COLO668 (cell line): Measurements from ENCODE around the gene MYCN.

Experiments
- DNase-seq: peaks from one replicate; lab custom pipeline; 2025; ENCODE audit not compliant: unreplicated experiment; lab: John Stamatoyannopoulos, UW

MYCN gene

DNA sequence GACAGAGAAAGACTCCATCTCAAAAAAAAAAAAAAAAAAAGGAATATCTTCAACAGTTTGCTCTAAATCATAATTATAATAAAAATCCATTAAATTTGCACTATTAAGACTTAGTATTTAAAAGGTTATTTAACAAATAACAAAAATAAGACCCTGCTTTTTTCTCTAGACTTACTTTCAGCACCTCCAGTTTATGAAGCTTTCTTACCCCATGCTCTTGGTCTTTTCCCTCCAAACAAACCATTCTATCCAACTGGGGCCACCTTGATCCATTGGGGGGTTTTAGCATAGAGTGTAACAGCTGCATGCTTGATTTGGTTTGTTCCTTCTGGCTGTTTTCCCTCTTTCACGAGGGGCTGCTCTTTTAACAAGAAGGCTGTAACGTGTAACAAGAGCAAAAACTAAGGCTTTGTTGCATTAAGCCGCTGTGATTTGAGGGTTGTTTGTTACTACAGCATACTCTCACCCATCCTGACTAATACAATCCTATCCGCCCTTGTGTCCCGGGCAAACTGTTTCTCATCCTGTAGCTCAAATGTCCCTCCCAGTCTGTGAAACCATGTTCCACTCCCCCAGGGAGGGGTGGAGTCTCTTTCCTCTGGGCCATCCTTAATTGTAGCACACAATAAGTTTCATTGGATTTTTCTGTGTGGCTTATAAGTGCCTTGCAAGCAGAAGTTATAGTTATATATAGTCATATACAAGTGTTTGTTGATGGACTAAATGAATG lies 9.6 kb upstream of the MYCN start:
- DNase-seq, result no peak

DNA sequence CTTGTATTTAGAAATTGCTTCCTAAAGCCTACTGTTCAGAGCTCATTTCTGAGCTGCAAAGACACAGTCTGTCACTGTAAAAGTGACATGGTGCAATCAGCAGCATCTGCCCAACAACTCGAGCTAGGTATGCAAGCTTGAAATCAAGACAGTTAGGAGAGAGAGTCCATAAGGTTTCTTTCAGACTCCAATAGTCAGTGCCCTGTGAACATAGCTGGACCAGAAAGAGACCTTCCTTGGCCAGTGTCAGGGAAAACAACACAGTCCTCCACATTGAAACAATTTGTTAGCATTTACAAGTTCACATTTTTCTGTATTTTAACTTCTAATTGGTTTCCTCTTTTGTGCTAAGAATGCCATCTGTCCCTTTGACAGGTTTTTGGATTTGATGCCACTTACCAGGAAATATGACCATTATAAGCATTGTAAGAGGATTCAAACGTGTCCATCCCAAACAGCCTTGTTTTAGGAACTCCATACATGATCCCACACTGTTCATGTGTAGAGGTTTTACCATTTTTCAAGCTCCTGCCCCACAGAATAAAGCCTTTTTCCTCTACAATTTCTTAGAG lies 8.9 kb upstream of the MYCN start:
- DNase-seq, result no peak

DNA sequence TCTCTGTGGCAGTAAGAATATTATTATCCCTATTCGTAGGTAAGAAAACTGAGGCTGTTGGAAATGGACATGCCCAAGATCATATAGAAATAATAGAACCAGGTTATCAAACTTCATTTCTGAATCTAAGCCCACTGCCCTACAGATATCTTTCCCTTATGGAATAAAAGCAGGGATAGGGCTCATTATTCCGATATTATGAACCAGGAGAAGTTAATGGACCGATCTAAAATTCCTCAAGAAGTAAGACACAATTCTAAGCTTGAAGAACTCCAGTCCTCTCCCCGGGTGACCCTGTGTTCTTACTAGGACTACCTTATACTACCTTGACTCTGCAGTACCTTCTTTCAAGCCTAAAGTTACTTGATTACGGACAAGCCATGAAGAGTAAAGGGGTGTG lies 8.4 kb upstream of the MYCN start:
- no peak for DNase-seq

DNA sequence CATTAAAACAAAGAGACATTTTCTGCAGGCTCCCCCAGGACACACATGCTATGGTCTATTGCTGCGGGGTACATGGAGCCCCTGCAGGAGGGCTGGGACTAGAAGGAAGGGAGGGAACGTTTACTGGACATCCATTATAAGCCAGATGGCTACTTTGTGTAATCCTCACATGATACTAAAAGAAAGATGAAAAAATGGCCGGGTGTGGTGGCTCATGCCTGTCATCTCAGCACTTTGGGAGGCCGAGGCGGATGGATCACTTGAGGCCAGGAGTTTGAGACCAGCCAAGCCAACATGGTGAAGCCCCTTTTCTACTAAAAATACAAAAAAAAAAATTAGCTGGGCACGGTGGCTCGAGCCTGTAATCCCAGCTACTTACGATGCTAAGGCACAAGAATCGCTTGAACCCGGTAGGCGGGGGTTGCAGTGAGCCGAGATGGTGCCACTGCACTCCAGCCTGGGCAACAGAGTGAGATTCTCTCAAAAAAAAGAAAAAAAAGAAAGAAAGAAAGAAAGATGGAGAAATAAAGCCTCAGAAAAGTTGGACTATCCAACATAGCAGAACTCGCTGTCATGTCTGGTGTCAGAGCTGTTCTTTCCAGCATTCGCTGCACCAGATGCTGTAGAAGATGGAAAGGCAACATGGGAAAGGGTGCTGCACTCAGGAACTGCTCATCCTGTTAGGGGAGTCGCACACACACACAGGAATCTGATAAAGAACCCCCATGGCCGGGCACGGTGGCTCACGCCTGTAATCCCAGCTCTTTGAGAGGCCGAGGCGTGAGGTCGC lies 7.8 kb upstream of the MYCN start:
- DNase-seq, result no peak

DNA sequence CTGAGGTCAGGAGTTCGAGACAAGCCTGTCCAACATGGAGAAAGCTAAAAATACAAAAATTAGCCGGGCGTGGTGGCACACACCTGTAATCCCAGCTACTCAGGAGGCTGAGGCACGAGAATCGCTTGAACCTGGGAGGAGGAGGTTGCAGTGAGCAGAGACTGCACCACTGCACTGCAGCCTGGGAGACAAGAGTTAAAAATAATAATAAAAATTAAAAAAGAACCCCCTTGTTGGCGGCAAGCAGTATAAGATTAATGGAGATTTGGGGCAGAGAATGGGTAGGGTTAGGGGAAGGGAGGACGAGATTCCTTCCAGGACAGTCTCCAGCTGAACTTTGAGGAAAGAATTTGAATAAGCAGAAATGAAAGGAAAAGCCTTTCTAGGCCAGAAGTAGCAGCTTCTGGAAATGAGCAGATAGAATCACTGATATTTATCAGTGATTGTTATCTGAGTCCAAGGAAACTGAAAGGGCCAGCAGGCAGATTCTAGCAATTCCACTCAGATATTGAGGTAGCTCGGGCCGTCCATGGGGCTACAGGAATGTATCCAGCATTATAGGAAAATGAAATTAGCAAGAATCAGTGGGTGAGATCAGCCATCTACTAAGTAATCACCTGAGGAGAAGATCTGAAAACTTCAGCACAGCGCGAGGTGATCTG lies 7.0 kb upstream of the MYCN start:
- DNase-seq, result no peak

DNA sequence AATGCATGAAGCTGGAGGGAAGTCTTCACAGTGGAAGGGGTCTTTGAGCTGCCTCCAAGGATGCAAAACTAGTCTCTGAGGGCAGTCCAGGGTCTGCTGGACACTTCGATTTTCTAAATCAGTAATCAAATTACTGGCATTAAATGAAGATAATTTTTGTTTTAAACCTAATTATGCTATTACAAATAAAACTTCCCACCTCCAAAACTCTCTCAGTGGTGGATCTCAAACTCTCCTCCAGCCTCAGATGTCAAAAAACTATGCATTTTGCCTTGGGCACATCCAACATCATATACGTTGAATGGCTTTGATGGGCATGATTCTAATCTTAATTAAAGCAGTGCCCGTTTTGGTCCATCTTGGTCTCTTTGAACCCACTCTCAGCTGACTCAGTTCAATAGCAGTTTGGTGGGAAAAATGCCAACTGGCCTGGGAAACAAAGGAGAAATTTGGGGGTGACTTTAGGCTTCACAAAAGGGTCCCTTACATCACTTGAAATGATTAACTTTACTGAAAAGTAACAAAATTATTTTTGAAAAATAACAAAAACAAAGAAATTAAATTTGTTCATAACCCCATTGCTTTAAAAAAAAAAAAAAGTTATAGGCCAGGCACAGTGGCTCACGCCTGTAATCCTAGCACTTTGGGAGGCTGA lies 5.9 kb upstream of the MYCN start:
- no peak for DNase-seq

DNA sequence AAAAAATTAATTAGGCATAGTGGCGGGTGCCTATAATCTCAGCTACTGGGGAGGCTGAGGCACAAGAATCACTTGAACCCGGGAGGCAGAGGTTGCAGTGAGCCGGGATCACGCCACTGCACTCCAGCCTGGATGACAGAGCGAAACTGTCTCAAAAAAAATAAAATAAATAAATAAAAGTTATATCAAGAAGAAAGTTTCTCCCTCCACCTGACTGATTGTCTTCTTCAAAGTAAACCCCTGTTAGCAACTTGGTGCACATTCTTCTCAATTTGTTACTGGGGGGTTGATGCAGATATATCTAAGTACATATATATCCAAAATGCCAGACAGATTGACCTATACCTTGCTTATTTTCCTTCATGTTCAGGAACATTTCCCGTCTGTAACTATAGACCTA lies 5.2 kb upstream of the MYCN start:
- DNase-seq, result no peak

DNA sequence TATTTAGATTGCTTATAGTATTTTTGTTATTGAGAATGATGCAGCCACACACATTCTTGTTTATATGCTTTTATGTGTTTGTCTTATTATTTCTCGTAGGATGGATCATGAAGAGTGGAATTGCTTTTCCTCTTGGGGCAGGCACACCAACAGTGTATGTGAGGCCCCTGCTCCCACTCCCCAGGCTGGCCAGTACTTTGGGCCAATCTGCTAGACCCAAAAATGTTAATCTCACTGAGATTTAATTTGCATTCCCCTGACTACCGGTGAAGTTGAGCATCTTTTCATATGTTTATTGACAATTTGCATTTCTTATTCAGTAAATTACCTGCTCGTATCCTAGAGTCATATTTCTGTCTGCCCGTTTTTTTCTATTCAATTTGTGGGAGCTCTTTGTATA lies 4.7 kb upstream of the MYCN start:
- no peak for DNase-seq

DNA sequence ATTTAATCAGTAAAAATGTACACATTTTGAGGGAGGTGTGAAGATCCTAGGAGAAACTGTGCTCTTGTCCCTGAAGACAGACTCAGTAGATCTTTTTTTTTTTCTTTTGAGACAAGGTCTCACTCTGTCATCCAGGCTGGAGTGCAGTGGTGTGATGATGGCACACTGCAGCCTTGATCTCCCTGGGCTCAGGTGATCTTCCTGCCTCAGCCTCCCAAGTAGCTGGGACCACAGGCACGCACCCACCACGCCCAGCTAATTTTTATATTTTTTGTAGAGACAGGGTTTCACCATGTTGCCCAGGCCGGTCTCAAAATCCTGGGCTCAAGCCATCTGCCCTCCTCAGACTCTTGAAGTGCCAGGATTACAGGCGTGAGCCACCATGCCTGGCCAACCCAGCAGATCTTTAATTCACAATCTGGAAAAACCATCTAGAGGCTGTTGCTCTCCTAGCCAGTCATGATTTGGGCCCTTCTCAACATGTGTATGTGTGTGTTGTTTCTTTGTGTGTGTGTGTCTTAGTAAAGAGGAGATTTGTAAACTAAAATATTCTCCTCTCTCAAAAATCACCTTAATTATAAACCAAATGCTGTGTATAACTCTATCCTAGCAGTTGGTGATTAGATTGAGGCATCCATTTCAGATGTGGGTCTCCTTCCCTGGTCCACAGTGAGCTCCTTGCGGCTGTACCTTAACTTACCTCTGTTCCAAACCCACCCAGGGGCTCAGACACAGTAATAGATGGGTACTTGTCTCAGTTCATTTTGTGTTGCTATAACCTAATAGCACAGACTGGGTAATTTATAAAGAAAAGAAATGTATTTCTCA lies 3.9 kb upstream of the MYCN start:
- DNase-seq, result no peak

DNA sequence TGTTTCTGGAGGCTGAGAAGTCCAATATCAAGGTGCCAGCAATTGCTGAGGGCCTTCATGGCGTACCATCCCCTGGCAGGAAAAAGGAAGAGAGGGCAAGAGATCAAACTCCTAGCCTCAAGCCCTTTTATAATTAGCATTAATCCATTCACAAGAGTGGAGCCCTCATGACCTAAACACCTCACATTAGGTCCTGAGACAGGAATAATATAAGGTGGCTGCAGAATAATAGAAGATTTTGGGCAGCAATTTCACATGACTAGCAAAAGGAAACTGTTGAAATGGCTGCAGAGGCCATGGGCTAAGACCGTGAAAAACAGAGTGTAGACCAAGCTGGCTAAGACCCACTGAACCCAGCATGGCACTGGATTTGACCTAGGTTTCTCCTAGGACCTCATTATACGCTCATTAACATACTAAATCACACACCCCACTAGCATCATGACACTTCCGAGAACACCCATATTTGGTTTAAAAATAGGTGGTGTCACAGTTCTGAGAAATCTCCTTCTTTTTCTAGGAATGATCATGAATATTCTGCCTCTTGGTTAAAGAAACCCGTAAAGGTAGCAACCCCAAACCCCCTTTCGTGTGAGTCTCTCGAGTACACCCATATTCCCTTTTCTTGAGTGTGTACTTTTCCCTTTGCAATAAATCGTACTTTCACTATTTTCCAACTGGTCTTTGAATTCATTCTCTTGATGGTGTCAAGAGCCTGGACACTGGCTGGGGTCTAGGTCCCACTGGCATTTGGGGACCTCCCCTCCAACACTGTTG lies 3.1 kb upstream of the MYCN start:
- DNase-seq, result no peak

DNA sequence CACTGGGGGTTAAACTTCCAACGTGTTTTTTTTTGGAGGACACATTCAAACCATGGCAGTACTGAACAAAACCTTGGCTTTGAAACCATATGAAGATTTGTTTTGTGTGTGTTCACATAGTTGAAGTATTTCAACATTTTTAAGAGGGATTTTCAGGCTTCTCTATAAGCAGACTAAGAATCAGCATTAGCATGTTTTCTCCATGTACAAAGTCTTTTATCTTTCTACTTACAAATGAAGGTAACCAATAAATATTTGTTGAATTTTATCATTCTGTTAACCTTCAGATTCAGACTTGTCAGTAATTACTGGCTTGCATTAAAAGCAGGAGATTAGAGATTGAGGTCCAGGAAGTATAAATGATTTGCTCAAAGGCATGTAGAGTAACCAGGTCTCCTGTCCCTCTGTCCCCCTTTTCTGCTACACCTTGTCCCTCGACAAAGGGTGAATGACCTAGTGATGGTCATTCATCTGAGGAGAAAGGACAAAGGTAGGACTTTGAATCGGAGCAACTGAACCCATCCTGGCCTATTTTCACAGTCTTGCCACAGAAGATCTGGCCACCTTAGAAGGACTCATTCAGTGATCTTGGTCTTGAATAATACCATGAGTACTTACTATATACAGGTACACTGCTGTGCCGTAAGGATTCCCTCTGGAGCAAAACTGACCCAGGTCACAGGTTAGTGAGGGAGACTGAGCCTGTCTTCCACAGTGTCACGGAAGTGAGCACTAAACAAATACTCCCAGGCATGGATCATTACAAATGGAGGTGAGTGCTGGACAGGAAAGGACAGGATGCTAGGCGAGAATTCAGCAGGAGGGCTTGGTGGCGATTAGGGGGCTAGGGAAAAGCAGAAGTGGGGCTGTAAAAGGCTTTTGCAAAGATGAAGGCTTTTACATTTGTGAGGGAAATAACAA lies 2.2 kb upstream of the MYCN start:
- no peak for DNase-seq

DNA sequence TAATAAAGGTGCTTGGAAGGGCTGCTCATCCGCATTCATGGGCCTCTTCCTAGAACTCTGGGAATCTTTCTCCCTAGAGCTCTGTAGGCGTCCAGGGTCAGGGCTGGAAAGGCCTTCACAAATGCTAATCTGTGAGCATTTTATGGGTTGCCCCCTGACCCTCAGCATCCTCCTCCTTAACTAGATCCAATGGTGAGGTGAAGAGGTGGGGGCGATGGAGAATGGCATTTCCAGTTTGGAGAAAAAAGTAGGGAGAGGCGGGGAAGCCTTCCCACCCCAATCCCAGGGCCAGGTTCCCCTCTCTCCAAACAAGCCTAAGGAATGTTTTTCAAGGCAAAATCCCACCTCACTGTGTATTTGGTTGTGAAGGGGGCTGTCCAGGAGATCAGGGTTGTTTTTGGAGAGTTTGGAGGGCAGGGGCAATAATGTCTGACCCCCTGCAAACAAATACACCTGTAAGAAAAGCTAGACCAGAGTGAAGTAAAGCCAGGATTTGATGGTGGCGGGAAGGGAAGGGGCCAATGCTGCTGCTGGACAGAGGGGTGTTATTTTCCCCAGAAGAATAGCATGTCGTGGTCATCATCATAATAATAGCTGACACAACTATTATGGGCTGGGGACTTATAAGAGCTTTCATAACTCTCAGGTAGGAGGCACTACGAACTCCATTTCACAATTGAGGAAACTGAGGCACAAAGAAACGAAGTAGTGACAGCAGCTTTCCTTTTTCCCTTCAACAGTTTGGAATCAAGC lies 1.4 kb upstream of the MYCN start:
- DNase-seq, result no peak

DNA sequence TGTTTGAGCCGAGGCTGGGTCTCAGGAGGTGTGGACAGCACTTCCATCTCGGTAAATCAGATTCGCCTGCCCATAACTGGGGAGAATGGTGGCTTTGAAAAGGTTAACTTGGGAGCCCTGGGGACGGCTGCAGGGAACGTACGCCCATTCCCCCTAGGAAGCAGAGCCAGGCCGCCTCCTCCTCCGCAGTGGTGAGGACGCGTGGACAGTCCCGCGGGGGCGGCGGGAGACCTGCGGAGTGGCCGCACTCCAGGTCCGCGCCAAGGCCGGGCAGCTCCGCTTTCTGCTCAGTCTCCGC lies 845 bp upstream of the MYCN start:
- no peak for DNase-seq

DNA sequence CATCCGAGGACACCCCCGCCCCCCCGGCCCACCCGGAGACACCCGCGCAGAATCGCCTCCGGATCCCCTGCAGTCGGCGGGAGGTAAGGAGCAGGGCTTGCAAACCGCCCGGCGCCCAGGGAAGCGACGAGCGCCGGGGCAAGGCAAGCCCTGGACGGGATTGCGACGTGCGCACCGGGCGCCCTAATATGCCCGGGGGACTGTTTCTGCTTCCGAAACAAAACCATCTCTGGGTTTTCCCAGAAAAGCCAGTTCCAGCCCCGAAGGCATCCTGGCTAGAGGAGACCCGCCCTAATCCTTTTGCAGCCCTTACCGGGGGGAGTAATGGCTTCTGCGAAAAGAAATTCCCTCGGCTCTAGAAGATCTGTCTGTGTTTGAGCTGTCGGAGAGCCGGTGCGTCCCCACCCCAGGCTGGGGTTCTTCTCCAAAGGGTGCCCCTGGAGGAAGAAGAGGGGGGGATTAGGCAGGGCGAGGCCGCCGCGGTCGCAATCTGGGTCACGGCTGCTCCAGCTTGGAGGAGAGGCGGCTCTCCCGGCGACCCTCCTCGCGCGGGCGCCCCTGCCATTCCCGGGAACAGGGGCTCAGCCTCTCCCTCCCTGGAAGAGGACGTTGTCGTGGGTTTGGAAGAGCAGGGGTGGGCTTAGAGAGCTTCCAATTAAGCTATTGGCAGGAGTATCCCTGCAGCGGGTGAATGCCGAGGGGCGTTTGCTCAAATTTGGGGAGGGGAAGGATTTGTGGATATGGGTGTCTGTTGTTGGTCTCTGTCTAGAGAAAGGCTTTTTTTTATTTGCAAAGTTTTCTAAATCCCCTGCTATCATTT lies 521 bp downstream of the MYCN start:
- DNase-seq, result no peak

DNA sequence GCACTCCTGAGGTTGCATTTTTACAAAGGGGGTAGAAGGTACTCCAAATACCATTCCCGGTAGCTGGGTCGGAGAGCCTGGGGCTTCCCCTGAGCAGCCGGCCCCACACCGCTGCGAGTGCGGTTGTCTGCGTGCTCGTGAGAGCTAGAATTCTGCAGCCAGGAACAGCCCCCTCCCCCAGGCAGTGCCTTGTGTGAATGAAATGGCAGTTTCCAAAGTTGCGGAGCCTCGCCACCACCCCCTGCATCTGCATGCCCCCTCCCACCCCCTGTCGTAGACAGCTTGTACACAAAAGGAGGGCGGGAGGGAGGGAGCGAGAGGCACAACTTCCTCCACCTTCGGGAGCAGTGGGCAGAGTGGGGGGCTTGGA lies 1.1 kb downstream of the MYCN start:
- DNase-seq, result no peak

DNA sequence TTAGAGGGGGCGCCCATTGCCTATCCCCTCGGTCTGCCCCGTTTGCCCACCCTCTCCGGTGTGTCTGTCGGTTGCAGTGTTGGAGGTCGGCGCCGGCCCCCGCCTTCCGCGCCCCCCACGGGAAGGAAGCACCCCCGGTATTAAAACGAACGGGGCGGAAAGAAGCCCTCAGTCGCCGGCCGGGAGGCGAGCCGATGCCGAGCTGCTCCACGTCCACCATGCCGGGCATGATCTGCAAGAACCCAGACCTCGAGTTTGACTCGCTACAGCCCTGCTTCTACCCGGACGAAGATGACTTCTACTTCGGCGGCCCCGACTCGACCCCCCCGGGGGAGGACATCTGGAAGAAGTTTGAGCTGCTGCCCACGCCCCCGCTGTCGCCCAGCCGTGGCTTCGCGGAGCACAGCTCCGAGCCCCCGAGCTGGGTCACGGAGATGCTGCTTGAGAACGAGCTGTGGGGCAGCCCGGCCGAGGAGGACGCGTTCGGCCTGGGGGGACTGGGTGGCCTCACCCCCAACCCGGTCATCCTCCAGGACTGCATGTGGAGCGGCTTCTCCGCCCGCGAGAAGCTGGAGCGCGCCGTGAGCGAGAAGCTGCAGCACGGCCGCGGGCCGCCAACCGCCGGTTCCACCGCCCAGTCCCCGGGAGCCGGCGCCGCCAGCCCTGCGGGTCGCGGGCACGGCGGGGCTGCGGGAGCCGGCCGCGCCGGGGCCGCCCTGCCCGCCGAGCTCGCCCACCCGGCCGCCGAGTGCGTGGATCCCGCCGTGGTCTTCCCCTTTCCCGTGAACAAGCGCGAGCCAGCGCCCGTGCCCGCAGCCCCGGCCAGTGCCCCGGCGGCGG lies 1.7 kb downstream of the MYCN start:
- DNase-seq, result no peak
